HG02588 (cell line): ENCODE data around the gene RXRB.
"Not testable (repeated sequence)": the region's sequence is repeated elsewhere in the genome, so short reads cannot be mapped to it uniquely, and the experiment has no call there.

Experiments
- ATAC-seq: cut with Tn5 transposase; IDR thresholded peaks from one replicate; pipeline ENCODE4 v1.9.1; 2021; ENCODE audit warnings: mild to moderate bottlenecking, moderate library complexity; ENCODE audit not compliant: unreplicated experiment

Gene RXRB

DNA sequence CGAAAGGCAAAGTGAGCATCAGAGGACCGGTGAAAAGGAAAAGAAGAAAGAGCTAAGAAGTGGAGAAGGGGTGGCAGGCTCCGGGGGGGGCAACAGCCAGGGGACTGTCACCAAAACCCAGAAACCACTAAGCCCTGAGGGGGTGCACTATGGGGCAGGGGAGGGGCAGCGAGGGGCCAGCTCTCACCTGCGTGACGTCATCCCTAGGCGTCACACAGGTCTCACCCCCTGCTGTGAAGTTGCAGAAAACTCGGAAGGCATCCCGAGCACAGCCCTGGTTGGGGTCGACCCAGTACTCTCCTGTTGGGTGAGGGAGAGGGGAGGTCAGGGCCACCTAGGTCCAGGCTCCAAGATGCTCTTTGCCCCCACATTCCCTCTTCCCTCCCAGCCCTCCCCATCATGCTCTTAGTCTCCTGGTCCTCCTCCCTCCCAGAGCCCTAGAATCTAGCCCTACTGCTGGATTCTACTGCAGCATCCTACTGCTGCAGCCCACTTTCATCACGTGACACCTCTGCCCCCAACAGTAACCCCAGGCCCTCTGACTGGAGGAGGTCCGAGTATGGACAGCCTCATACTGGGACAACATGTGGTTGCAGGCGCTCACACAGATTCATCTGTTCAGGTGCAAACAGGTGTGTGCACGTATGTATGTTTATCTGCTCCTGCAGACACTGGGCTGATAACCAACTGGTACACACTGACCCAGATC, 35.6 kb downstream of the RXRB start:
- ATAC-seq: no peak

DNA sequence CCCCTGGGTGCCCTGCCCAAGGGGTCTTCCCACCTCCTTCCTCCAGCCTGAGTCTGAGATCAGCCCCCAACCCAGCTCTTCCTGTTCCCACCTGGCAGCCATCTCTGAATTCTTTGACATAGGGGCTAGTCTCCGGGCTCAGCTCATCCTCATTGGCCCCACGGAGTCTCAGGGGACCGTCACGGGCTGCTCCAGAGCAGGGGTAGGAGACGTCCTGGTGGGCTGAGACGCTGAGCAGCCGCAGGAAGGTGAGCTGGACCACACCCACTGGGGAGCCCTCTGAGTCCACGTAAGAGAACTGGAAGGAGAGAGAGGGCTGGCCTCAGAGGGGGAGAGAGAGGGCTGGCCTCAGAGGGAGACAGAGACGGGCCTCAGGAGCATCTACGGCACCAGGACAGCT, 36.3 kb downstream of the RXRB start:
- ATAC-seq: no peak

DNA sequence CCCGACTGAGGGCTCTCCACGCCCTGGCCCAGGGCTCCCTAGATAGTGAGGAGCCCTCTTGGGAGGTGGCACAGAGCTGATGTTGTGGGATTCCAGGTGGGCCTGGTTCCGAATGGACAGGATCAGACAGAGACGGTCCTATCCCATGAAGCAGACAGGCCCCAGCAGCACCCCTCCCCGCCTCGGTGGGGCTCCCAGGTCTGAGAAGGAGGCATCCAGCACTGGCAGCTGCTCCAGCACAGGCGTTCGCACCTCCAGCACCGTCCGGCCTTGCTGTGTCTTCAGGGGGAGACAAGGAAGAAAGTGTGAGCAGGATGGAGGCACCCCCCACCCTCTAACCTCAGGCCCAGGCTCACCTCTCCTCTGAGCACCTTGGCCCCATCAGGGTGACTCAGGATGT, 36.9 kb downstream of the RXRB start:
- ATAC-seq: no peak

DNA sequence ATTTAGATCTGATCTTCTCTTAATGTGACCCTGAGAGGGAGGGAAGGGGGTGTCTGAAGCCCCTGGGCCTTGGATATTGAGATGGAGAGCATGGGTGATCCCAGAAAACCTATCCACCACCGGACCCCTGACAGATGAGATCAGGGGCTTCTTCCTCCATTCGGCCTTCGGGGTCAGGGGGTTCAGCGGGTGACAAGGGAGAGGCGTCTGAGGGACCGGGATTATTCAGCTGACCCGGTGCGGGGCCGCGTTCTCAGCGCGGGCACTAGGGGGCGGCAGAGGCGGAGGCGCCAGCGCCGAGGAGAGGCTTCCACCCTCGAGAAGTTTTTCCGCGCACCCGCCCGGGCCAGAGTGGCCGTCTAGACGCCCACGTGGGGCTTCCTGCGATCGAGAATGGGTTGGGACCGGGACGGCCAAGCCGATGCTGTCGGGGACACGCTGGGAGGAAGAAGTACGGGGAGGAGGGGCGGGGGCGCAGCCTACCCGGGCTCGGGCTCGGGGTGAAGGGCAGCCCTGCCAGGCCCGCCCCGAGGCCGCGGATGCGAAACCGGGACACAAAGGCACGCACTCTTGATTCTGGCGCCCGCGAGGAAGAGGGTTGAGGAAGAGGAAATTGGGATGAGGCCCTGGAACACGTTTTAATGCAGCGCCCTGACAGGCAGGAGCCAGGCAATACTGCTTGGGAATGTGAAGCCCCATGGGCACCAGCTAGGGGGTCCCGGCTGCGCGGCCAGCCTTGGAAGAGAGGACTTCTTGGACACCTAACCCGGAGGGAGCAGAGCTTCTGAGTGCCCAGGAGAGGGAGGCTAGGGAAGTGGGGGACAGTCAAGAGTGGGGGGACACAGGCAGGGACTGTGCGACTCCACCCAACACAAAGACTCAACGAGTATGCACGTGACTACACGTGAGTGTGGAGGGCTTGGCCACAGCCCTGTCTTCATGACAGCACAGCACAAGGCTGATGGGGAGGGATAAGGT, 38.8 kb downstream of the RXRB start:
- ATAC-seq: peak; percentile 58

DNA sequence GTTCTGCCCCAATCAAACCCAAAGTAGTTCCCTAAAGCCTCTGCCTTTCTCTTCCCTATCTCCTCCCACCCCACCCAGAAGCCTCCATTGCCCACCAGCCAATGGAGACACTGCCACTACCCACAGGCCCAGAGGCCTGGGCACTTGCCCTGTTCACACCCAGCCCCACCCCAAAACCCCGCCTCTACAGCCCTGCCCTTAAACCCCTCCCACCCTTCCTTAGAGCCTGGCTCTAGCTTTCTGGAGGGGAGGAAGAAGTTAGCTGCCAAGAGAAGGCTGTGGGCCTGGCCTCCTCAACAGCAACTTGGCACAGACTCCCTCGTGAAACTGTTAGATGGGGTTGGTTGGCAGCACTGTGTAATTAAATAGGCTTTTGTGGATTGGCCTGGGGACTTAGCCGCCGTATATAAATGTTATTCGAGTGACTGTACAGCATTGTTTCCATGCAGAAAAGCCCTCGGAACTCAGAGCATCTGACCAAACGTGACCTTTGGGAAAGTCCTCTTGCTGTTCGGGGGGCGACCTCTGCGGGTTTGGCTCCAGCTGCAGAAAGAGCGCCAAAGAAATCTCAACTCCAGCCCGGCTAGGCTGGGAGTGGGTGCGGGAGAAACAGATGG, 39.6 kb downstream of the RXRB start:
- no peak for ATAC-seq

DNA sequence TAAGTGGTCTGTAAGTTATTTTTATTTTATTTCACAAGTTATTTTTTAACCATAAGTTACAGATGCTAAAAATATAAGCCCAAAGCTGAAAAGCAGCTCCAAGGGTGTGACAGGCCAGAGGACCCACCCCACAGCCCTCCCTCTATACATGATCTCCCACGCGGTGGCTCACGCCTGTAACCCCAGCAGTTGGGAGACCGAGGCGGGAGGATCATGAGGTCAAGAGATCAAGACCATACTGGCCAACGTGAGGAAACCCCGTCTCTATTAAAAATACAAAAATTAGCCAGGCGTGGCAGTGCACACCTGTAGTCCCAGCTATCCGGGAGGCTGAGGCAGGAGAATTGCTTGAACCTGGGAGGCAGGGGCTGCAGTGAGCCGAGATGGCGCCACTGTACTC, 40.4 kb downstream of the RXRB start:
- ATAC-seq: no peak

DNA sequence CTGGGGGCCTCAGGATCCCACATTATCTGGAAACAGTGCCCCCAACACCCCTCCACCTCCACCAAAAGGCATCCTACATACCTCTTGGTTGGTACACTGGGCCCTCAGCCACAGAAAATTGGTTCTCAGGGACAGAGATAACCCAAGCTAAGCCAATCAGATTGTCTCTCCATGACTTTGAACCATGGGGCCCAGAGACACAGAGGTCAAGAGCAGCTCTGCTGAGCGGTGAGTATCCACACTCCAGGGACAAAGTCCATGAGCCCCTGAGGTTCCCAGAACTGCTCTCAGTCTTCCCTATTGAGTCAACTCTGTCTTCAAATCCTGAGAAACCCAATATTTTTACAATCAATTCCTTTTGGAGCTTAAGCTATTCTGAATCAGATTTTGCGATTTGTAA, 43.5 kb downstream of the RXRB start:
- ATAC-seq: no peak

DNA sequence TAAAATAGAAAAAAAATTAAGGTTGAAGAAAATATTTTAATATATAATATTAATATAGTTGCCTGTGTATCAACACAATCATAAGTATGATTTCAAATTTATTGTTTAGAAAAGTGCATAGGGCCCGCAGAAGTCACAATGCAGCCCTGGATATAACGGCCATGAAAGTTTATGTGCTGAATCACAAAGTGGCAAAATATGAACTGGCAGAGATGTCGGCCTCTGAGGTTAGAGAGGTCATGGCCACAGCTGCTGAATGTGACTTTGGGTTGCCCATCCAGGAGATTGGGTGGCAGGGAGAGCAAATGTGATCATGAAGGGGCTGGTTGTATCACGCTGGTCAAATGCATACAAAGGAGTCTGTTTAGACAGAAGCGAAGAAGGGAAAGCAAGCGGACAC, 43.9 kb downstream of the RXRB start:
- ATAC-seq: no peak

DNA sequence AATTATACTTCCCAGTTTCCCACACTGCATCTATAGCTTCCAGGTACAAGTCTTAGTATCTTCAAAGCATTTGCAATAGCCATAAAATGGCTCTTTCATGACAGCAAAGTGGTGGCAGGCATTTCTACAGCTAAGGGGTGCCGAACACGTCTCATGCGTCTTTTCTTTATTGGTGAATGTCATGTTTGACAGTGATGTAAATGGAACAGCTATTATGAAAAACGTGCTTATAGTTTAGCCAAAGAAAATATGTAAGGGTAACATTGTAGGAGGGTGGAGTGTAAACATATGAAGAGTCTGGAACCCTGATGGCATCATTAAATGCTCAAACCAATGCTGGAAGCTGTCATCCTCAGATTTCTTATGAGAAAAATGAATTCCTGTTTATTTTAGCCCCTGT, 46.1 kb downstream of the RXRB start:
- ATAC-seq: no peak

DNA sequence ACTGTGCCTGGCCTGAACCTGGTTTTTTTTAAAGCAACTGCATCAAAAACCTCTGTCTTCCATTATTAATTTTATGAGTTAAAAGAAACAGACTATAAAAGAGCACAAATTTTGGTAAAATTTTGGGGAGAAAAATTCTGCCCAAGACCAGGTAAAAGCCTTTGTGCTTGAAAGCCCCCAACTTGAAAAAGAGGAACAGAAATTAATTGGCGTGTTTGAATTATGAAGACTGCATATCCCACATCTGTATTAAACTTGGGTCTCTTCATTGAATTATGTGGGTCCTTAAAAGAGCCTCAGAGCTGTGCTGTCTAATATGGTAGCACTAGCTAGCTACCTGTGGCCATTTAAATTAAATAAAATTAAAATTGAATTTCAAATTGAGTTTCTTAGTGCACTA, 49.4 kb downstream of the RXRB start:
- ATAC-seq: no peak

DNA sequence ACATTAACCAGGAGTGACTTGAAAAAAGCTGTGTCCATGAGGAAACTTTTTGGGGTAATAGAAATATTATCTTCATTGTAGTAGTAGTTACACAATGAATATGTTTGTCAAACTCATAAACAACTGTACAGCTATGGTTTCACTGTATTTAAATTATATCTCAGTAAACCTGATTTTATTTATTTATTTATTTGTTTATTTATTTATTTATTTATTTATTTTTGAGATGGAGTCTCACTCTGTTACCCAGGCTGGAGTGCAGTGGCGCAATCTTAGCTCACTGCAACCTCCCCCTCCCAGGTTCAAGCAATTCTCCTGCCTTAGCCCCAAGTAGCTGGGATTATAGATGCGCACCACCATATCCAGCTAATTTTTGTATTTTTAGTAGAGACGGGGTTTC, 49.9 kb downstream of the RXRB start:
- ATAC-seq: not testable (repeated sequence)

DNA sequence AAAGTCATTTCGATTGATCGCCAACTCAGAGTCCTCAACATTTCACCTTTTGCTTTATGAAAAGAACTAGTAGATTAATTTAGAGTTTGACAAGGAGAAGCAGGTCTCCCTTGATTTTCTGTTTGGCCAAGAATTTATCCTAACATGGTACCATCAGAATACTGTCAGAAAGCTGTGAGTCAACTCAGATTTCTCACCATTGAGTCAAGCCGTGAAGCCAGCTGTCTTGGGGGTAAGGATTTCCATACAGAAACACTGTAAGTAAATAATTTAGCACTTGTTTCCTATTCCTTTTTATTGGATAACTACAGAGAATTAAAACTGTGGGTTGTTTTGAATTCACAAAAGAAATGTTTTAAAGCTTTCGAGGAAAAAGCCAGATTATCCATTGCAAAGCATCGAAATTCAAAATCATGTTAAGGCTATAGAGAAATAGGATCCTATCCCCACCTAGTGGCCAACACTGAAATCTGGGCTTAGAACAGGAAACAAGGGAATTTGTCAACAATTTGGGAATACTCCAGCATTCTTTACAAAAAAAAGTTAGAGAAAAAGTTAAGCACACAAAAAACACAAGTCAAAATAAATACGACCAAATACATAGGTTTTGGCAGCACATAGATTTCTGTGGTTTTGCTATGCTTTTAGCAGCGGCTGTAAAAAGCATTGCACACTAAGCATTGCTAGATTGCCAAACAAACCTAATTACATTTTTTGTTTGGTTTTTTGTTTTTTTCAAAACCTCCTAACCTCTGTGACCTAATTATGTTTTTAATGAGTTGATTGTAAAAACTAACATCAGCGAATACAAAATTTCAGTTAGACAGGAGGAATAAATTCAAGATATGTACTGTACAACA, 52.4 kb downstream of the RXRB start:
- ATAC-seq: no peak

DNA sequence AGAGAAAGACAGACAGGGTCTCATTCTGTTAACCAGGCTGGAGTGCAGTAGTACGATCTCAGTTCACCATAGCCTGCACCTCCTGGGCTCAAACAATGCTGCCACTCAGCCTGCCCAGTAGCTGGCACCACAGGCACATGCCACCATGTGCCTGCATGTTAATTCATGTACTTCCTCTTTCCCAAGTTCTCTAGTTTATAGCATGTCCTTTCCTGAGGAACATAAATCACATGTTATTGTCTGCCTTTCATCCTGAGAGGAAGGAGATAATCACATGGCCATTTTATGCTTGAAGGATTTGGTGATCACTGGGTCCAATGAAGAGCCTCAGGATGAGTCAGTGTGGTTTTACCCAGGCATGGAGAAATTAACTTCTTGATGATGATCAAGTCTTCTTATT, 56.1 kb downstream of the RXRB start:
- ATAC-seq: no peak
